K562 (cell line): ENCODE measurements around the gene ECE2. TPM values are rescaled to one million over a fixed set of nuclear protein-coding genes. Genes with fewer than 3 reads are reported as not detected.

Source experiments
- ATAC-seq: fragments of 200-7000 bp; cut with Tn5 transposase; 3 replicates; pipeline ENCODE4 v1.9.1; 2020; ENCODE audit warnings: moderate library complexity
- BruUV-seq: library from RNA; stranded (reverse); fragments of 400-500 nt; replicated peaks from 2 replicates; lab custom pipeline; 2021; lab: Mats Ljungman, UMichigan
- CTCF ChIA-PET: fragments of 300-600 bp; formaldehyde crosslinking; extraction: SDS; loops from one replicate; lab custom pipeline; 2021; ENCODE audit warnings: low intra/inter-chr PET ratio; lab: Yijun Ruan, JAX
- POLR2A ChIA-PET: fragments of 300-600, 350-650 bp; sonication (Branson Sonifier 250); formaldehyde crosslinking; extraction: SDS; loops from one replicate; lab custom pipeline; 2021; ENCODE audit warnings: antibody characterized with exemption, inconsistent platforms; lab: Yijun Ruan, JAX
- DNase-seq, 4 experiments: peaks; one replicate each; pipeline versions ENCODE4 v3.0.0 to v3.0.0-alpha.2; 2011 to 2018; ENCODE audit warnings: low spot score in 3 of 4, mixed read lengths in 3 of 4; ENCODE audit errors: extremely low read depth in 1 of 4
- FAIRE-seq: peaks from 2 replicates; lab custom pipeline; 2011; peaks lifted over from hg19 to GRCh38; lab: Jason Lieb, UNC
- H2AFZ ChIP-seq: 2 replicates; pipeline ENCODE4 v1.6.0; 2011; ENCODE audit warnings: low read depth, low read length, control low read depth, inconsistent platforms
- H3K27ac ChIP-seq: fragments of 200-600 bp; 3 replicates; pipeline ENCODE4 v1.8.0; 2011; ENCODE audit warnings: low read depth, mild to moderate bottlenecking, control low read depth, inconsistent platforms, low read length, moderate library complexity, mixed read lengths; ENCODE audit errors: extremely low read depth
- H3K27me3 ChIP-seq, 2 experiments: fragments of 300-600 bp in 1 of 2; 2 replicates in 1 of 2; 3 replicates in 1 of 2; pipeline versions ENCODE4 v1.6.0 to v1.8.0; 2011; ENCODE audit warnings: inconsistent platforms in 2 of 2, low read length in 2 of 2, mild to moderate bottlenecking in 1 of 2, mixed read lengths in 1 of 2, moderate library complexity in 1 of 2; ENCODE audit not compliant: control insufficient read depth in 2 of 2, insufficient read depth in 2 of 2
- H3K36me3 ChIP-seq: fragments of 300-600 bp; 3 replicates; pipeline ENCODE4 v1.8.0; 2011; ENCODE audit warnings: mild to moderate bottlenecking, low read length, inconsistent platforms; ENCODE audit not compliant: control insufficient read depth, insufficient read depth
- H3K4me1 ChIP-seq, 2 experiments: fragments of 200-600 bp in 1 of 2; replicated peaks in 1 of 2; 2 replicates in 1 of 2; 3 replicates in 1 of 2; pipeline versions ENCODE4 v1.5.1 to v1.8.0; 2011; ENCODE audit warnings: inconsistent platforms in 2 of 2, low read length in 2 of 2, mild to moderate bottlenecking in 1 of 2, mixed read lengths in 1 of 2, moderate library complexity in 1 of 2; ENCODE audit not compliant: control insufficient read depth in 2 of 2, insufficient read depth in 2 of 2
- H3K4me2 ChIP-seq: 2 replicates; pipeline ENCODE4 v1.6.1; 2011; ENCODE audit warnings: low read length, control low read depth, inconsistent platforms, mixed read lengths; ENCODE audit not compliant: insufficient read depth
- H3K4me3 ChIP-seq: fragments of 200-600 bp; sonication (generic), shearing (Covaris generic); 2 replicates; pipeline ENCODE4 v1.5.1; 2016; ENCODE audit warnings: control low read depth, inconsistent platforms
- H3K79me2 ChIP-seq: fragments of 200-600 bp; 3 replicates; pipeline ENCODE4 v1.8.0; 2011; ENCODE audit warnings: low read length, inconsistent platforms; ENCODE audit not compliant: control insufficient read depth, insufficient read depth
- H3K9ac ChIP-seq, 2 experiments: 2 replicates each; pipeline versions ENCODE4 v1.6.0 to v1.6.1; 2011; ENCODE audit warnings: low read depth in 2 of 2, low read length in 2 of 2, control low read depth in 1 of 2, inconsistent platforms in 1 of 2, mild to moderate bottlenecking in 1 of 2, mixed read lengths in 1 of 2; ENCODE audit not compliant: insufficient read depth in 1 of 2
- H3K9me1 ChIP-seq: one replicate; pipeline ENCODE4 v1.6.0; 2011; ENCODE audit warnings: inconsistent platforms, mild to moderate bottlenecking, low read length, moderate library complexity; ENCODE audit not compliant: control insufficient read depth, insufficient read depth
- H3K9me3 ChIP-seq: replicated peaks from 2 replicates; pipeline ENCODE4 v1.5.1; 2011; ENCODE audit warnings: low read depth, low read length, inconsistent platforms; ENCODE audit not compliant: control insufficient read depth, insufficient read depth
- H4K20me1 ChIP-seq: replicated peaks from 2 replicates; pipeline ENCODE4 v1.6.1; 2011; ENCODE audit warnings: low read length, inconsistent platforms, mixed read lengths; ENCODE audit not compliant: control insufficient read depth, insufficient read depth
- ATF1 ChIP-seq, 2 experiments: fragments of 450-650 bp in 1 of 2; IDR thresholded peaks; 2 replicates each; pipeline ENCODE4 v1.6.1; 2016; ENCODE audit warnings: missing compliant biosample characterization in 1 of 2, missing genetic modification characterization in 1 of 2
- BDP1 ChIP-seq: IDR thresholded peaks from 3 replicates; pipeline ENCODE4 v1.6.1; 2011; ENCODE audit not compliant: insufficient read length, insufficient read depth
- CCAR2 ChIP-seq: fragments of 200-400 bp; formaldehyde crosslinking; IDR thresholded peaks from 2 replicates; pipeline ENCODE4 v1.6.1; 2017; ENCODE audit warnings: mild to moderate bottlenecking, low read depth, low read length
- ELF1 ChIP-seq: fragments of 200-800 bp; sonication (Bioruptor generic); IDR thresholded peaks from 2 replicates; pipeline ENCODE4 v1.6.1; 2016; ENCODE audit warnings: missing genetic modification characterization, missing compliant biosample characterization
- KDM1A ChIP-seq, 2 experiments: fragments of 450-650 bp; IDR thresholded peaks; 2 replicates each; pipeline ENCODE4 v1.6.1; 2016; ENCODE audit warnings: mild to moderate bottlenecking in 2 of 2
- MAFF ChIP-seq: IDR thresholded peaks from 2 replicates; pipeline ENCODE4 v1.6.1; 2012; ENCODE audit warnings: low read length, improper control_type of control experiment
- MAFG ChIP-seq: fragments of 450-650 bp; conservative IDR thresholded peaks from 2 replicates; pipeline ENCODE4 v1.6.1; 2016; ENCODE audit warnings: missing genetic modification characterization, missing compliant biosample characterization
- MYNN ChIP-seq, 2 experiments: sonication (generic); formaldehyde crosslinking in 1 of 2; IDR thresholded peaks; 2 replicates each; pipeline versions ENCODE4 v1.5.0 to v1.6.1; 2016 to 2020; ENCODE audit warnings: antibody characterized with exemption in 1 of 2, missing genetic modification reagents in 1 of 2
- NCOA2 ChIP-seq, 2 experiments: fragments of 450-650 bp; IDR thresholded peaks; 2 replicates each; pipeline ENCODE4 v1.6.1; 2018; ENCODE audit warnings: mild to moderate bottlenecking in 2 of 2, moderate library complexity in 1 of 2; ENCODE audit not compliant: partially characterized antibody in 2 of 2
- NR2C2 ChIP-seq, 2 experiments: fragments of 200-800 bp in 1 of 2; sonication (Bioruptor generic) in 1 of 2; sonication (generic) in 1 of 2; formaldehyde crosslinking in 1 of 2; IDR thresholded peaks; 2 replicates each; pipeline versions ENCODE4 v1.6.1 to v1.8.0; 2016 to 2022; ENCODE audit warnings: mild to moderate bottlenecking in 1 of 2, missing compliant biosample characterization in 1 of 2, missing genetic modification characterization in 1 of 2, missing genetic modification reagents in 1 of 2
- POLR3G ChIP-seq: IDR thresholded peaks from 2 replicates; pipeline ENCODE4 v1.6.1; 2011; ENCODE audit not compliant: insufficient read length, insufficient replicate concordance; ENCODE audit errors: extremely low read depth
- SMARCA4 ChIP-seq: fragments of 450-650 bp; IDR thresholded peaks from 2 replicates; pipeline ENCODE4 v1.6.1; 2016
- ZBTB1 ChIP-seq: sonication (generic); formaldehyde crosslinking; IDR thresholded peaks from 2 replicates; pipeline ENCODE4 v1.8.1; 2023; ENCODE audit warnings: missing genetic modification reagents, low read depth, mild to moderate bottlenecking, borderline replicate concordance
- ZBTB8A ChIP-seq: fragments of 450-650 bp; IDR thresholded peaks from 2 replicates; pipeline ENCODE4 v1.6.1; 2018; ENCODE audit warnings: mild to moderate bottlenecking, moderate library complexity; ENCODE audit not compliant: partially characterized antibody
- ZSCAN32 ChIP-seq: fragments of 450-650 bp; formaldehyde crosslinking; IDR thresholded peaks from 2 replicates; pipeline ENCODE4 v1.4.0; 2020; ENCODE audit warnings: mild to moderate bottlenecking, moderate library complexity
- WGBS: fragments of 100-300 bp; shearing (Covaris generic); methylation state at CpG from one replicate; pipeline ENCODE4 v1.1.6; 2016; ENCODE audit warnings: low coverage, mixed read lengths; ENCODE audit not compliant: insufficient coverage; ENCODE audit errors: missing lambda C conversion rate; 5-methylcytosine and 5-hydroxymethylcytosine counted together
- in situ Hi-C: fragments of 300-500 bp; cut with MboI; formaldehyde crosslinking; loops from 4 replicates; pipeline ENCODE4 v1.15.0; 2018; ENCODE audit warnings: inconsistent platforms, mixed read lengths
- intact Hi-C: fragments of 100-400 bp; cut with micrococcal nuclease; formaldehyde crosslinking; loops from 2 replicates; pipeline ENCODE4 v1.14.2; 2022
- polyA plus RNA-seq, 8 experiments: library from polyadenylated mRNA; depleted of rRNA in 4 of 8; stranded (reverse) in 5 of 8; unstranded in 3 of 8; fragments of >200 nt; fragmentation: Nextera tagmentation in 2 of 8; fragmentation: Illumina TruSeq in 1 of 8; extraction: Ambion mirVana in 2 of 8; extraction: Trizol in 1 of 8; gene quantifications; 2 replicates each; pipeline versions ENCODE4 v1.2.1 to v1.2.3, GENCODE V29; 2011 to 2014; ENCODE audit warnings: inconsistent platforms in 1 of 8, missing spikeins in 1 of 8
- total RNA-seq, 7 experiments: library from RNA; depleted of rRNA in 6 of 7; stranded (reverse); fragments of >200 nt in 6 of 7; fragmentation: Illumina TruSeq in 2 of 7; extraction: Trizol in 2 of 7; gene quantifications; 2 replicates each; pipeline versions ENCODE4 v1.2.1 to v1.2.3, GENCODE V29; 2011 to 2021; ENCODE audit warnings: low replicate concordance in 1 of 7
- TF ChIP-seq, protein P1 (sequence below): sonication (generic); formaldehyde crosslinking; IDR thresholded peaks from 2 replicates; pipeline ENCODE4 v1.8.1; 2022; ENCODE audit warnings: missing genetic modification reagents
- TF ChIP-seq, protein P2 (sequence below): fragments of 250-450 bp; sonication (Bioruptor Pico); IDR thresholded peaks from 2 replicates; pipeline ENCODE4 v1.5.0; 2021; ENCODE audit warnings: mild to moderate bottlenecking, borderline replicate concordance

ECE2 gene
- total and polyA plus RNA-seq, 9 of the 15 experiments (the other 6 are each of a cell fraction or from before 2014, with no cell fraction given): not detected

DNA sequence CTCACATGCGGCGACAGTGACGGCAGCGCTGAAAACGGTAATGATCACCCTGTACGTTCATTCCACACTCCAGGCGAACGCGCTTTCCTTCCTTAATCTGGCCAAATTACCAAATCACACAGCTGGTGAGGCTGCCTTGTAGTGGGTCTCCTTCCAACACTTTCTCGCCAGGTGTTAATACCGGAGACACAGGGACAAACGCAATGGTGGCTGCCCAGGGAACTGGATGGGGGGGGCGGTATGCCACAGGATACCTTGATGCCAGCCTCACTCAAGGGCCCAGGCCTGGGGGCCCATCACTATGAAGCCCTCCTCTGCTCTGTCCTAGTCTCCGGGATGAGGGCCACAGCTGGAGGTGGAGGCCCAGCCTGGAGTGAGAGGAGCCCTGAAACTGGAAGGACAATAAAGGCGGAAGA lies 13.1 kb upstream of the ECE2 start:
- in situ Hi-C loops (no loop called here), intact Hi-C loops (no loop called here)
- CTCF ChIA-PET: no interaction called here
- Histone ChIP-seq H3K27me3 (peaks cover 10 to 31% of the 10 kb centered on the region in 2 experiments; a peak in 4 of 5 replicates), H3K79me2 (no peaks in the 10 kb centered on the region), H3K27ac (no peak overlapping the region), H3K36me3 (no peaks in the 10 kb centered on the region), H3K9me1 (no peaks in the 10 kb centered on the region), H2AFZ (no peak overlapping the region), H3K4me3 (no peak overlapping the region), H3K4me2 (no peak overlapping the region), H3K4me1 (peaks cover 14 to 36% of the 10 kb centered on the region in 2 experiments; a peak in 4 of 5 replicates), H3K9ac (no peak overlapping the region), H3K9me3 (no peaks in the 10 kb centered on the region), H4K20me1 (peaks cover 22% of the 10 kb centered on the region)
- 43% methylated on average over 15 of the region's 15 CpGs for WGBS
- POLR2A ChIA-PET: no interaction called here
- TF ChIP-seq ATF1 (CRISPR knock-in tag; IDR thresholded peaks at IDR 0.05) (no peak), ATF1 (tag; IDR thresholded peaks at IDR 0.05) (no peak), ZSCAN32 (CRISPR knock-in tag) (no peak), ELF1 (tag) (no peak), BDP1 (no peak), NR2C2 (CRISPR knock-in tag; IDR thresholded peaks at IDR 0.05) (no peak), NR2C2 (tag; IDR thresholded peaks at IDR 0.05) (no peak), CCAR2 (no peak), MAFG (tag) (no peak), SMARCA4 (no peak), KDM1A (IDR thresholded peaks at IDR 0.05) (no peak), MAFF (no peak), MYNN (IDR thresholded peaks at IDR 0.05) (no peak), MYNN (CRISPR knock-in tag; IDR thresholded peaks at IDR 0.05) (no peak), NCOA2 (IDR thresholded peaks at IDR 0.05; ENCODE audit: partially characterized antibody in 2 of 2) (no peak), ZBTB1 (no peak), ZBTB8A (no peak), POLR3G (no peak)
- TF ChIP-seq, protein P1, sequence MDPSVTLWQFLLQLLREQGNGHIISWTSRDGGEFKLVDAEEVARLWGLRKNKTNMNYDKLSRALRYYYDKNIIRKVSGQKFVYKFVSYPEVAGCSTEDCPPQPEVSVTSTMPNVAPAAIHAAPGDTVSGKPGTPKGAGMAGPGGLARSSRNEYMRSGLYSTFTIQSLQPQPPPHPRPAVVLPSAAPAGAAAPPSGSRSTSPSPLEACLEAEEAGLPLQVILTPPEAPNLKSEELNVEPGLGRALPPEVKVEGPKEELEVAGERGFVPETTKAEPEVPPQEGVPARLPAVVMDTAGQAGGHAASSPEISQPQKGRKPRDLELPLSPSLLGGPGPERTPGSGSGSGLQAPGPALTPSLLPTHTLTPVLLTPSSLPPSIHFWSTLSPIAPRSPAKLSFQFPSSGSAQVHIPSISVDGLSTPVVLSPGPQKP (CRISPR knock-in tag): no peak
- TF ChIP-seq, protein P2, sequence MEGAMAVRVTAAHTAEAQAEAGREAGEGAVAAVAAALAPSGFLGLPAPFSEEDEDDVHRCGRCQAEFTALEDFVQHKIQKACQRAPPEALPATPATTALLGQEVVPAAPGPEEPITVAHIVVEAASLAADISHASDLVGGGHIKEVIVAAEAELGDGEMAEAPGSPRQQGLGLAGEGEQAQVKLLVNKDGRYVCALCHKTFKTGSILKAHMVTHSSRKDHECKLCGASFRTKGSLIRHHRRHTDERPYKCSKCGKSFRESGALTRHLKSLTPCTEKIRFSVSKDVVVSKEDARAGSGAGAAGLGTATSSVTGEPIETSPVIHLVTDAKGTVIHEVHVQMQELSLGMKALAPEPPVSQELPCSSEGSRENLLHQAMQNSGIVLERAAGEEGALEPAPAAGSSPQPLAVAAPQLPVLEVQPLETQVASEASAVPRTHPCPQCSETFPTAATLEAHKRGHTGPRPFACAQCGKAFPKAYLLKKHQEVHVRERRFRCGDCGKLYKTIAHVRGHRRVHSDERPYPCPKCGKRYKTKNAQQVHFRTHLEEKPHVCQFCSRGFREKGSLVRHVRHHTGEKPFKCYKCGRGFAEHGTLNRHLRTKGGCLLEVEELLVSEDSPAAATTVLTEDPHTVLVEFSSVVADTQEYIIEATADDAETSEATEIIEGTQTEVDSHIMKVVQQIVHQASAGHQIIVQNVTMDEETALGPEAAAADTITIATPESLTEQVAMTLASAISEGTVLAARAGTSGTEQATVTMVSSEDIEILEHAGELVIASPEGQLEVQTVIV: no peak
- BruUV-seq: no TSS peak
- no peak for ATAC-seq
- no peak for FAIRE-seq
- DNase-seq: no peak
